Adrenal gland (tissue), 12 donors: ENCODE measurements around the gene TFF3. TPM values are rescaled to one million over a fixed set of nuclear protein-coding genes. Genes with fewer than 3 reads are reported as not detected.

Experiments
- DNase-seq, 7 donors: peaks; one replicate each; pipeline ENCODE4 v3.0.0-alpha.2; 2019 to 2020
- H3K27ac ChIP-seq, 5 donors: fragments of 200-600 bp; sonication (generic) in 4 of 5; 1 replicate in 3 of 5; 2 replicates in 2 of 5; pipeline versions ENCODE4 v1.5.1 to v1.8.0; 2016 to 2020; ENCODE audit warnings: mild to moderate bottlenecking in 1 of 5
- H3K27me3 ChIP-seq: fragments of 200-600 bp; 2 replicates; pipeline ENCODE4 v1.8.0; 2021
- H3K36me3 ChIP-seq, 2 donors: fragments of 200-600 bp; replicated peaks in 1 of 2; 1 replicate in 1 of 2; 2 replicates in 1 of 2; pipeline versions ENCODE4 v1.5.1 to v1.8.0; 2018 to 2022
- H3K4me1 ChIP-seq, 2 donors: fragments of 200-600 bp; replicated peaks in 1 of 2; 1 replicate in 1 of 2; 2 replicates in 1 of 2; pipeline versions ENCODE4 v1.5.1 to v1.8.0; 2018 to 2021
- H3K4me3 ChIP-seq, 4 donors: fragments of 200-600 bp; sonication (generic) in 3 of 4; one replicate each; pipeline ENCODE4 v1.5.1; 2016 to 2018
- H3K9me3 ChIP-seq, 3 donors: fragments of 200-600 bp; sonication (generic) in 1 of 3; replicated peaks in 1 of 3; 1 replicate in 2 of 3; 2 replicates in 1 of 3; pipeline versions ENCODE4 v1.5.1 to v1.8.0; 2016 to 2021
- CTCF ChIP-seq, 6 experiments: fragments of 450-650 bp in 4 of 6; fragments of 200-600 bp in 2 of 6; sonication (generic) in 1 of 6; IDR thresholded peaks; 1 replicate in 5 of 6; 2 replicates in 1 of 6; pipeline versions ENCODE4 v1.5.1 to v1.8.0; 2016 to 2021; ENCODE audit warnings: antibody characterized with exemption in 6 of 6, mild to moderate bottlenecking in 2 of 6, moderate library complexity in 1 of 6
- POLR2A ChIP-seq, 2 donors: fragments of 450-650 bp; IDR thresholded peaks; one replicate each; pipeline ENCODE4 v1.6.1; 2017; ENCODE audit warnings: antibody characterized with exemption in 2 of 2, mild to moderate bottlenecking in 2 of 2, moderate library complexity in 1 of 2
- WGBS, 4 donors: extraction: QIAGEN DNeasy Blood & Tissue Kit in 2 of 4; methylation state at CpG; one replicate each; pipeline versions ENCODE4 v1.1.5 to v1.1.7; 2013 to 2017; 5-methylcytosine and 5-hydroxymethylcytosine counted together
- intact Hi-C, 2 donors: fragments of 100-400 bp; cut with DNase I; formaldehyde crosslinking; loops; one replicate each; pipeline versions ENCODE4 v1.14.1 to v1.15.0; 2022 to 2023
- polyA plus RNA-seq, 3 donors: library from polyadenylated mRNA; stranded (reverse); fragments of 200-250 nt in 2 of 3; fragments of 350-450 nt in 1 of 3; fragmentation: Illumina TruSeq in 1 of 3; extraction: RNeasy Lipid Tissue Mini Kit (QIAGEN cat#74804) in 1 of 3; gene quantifications; one replicate each; pipeline ENCODE4 v1.2.3, GENCODE V29; 2013 to 2014
- total RNA-seq, 9 donors: library from RNA; depleted of rRNA in 4 of 9; stranded (reverse); fragments of >200 nt in 4 of 9; fragments of 120-200 nt in 1 of 9; fragmentation: NEBNext Ultra II Directional in 1 of 9; extraction: Animal tissue kit (Norgen Biotek cat#: 25700) in 1 of 9; gene quantifications; one replicate each; pipeline versions ENCODE4 v1.1.0 to v1.2.4, GENCODE V29; 2013 to 2023
- donor health status: healthy with polysubstance abuse.
- donor health status: Bipolar disorder and iron deficiency.
- donor health status: DM: yes; HTN: yes; CAD: no.
- donor health status: DM: no; HTN: no; CAD: no.
- donor health status: DM: no; HTN: no; CAD: no.
- donor health status: DM: yes; HTN: yes; CAD: no.

TFF3 gene
- total and polyA plus RNA-seq, 12 donors = 1.2 to 42.3 (median 11.1) TPM

DNA sequence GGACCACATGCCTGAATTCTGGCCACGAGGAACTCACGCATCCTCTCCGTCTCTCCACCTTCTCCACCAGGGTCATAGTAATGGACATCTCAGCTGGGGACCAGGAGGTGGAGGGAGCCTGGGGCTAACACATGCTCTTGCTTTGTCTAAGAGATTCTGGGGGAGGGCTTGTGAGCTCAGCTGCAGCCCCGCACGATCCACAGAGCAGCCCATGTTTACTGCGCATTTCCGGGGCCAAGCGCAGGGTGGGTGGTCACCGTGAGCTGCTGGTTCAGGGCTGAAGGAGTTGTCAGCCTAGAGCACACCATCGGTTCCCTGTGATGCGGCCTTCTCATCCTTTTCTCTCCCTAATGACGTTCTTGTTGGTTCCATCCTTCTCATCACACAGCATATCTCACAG is 43.1 kb upstream of the TFF3 start:
- Histone ChIP-seq H3K27me3 (no peaks in the 10 kb centered on the region), H3K36me3 (no peaks in the 10 kb centered on the region), H3K4me3 (no peak overlapping the region), H3K27ac (no peak overlapping the region), H3K9me3 (no peaks in the 10 kb centered on the region), H3K4me1 (no peaks in the 10 kb centered on the region)
- DNase-seq = no peak
- TF ChIP-seq POLR2A (IDR thresholded peaks at IDR 0.05) (no peak), CTCF (IDR thresholded peaks at IDR 0.05) (no peak)
- intact Hi-C loops = no loop called here
- 89 to 94% (median 92%) methylated on average over 12 of the region's 12 CpGs for WGBS, 4 donors

- intact Hi-C loops = no loop called here
- no peaks in the 10 kb centered on the region for H3K4me1 ChIP-seq
- TF ChIP-seq CTCF (IDR thresholded peaks at IDR 0.05) = no peak
- TF ChIP-seq POLR2A (IDR thresholded peaks at IDR 0.05) = no peak
- no peaks in the 10 kb centered on the region for H3K9me3 ChIP-seq
- WGBS, 4 donors = 62 to 82% (median 73%) methylated on average over 3 of the region's 3 CpGs
- H3K27ac ChIP-seq = no peak overlapping the region
- no peaks in the 10 kb centered on the region for H3K36me3 ChIP-seq
- no peak overlapping the region for H3K4me3 ChIP-seq
- no peak for DNase-seq
- no peaks in the 10 kb centered on the region for H3K27me3 ChIP-seq
These were observed 42.1 kb upstream of the TFF3 start for GRCh38 chr21:42357307-42357706.

DNA sequence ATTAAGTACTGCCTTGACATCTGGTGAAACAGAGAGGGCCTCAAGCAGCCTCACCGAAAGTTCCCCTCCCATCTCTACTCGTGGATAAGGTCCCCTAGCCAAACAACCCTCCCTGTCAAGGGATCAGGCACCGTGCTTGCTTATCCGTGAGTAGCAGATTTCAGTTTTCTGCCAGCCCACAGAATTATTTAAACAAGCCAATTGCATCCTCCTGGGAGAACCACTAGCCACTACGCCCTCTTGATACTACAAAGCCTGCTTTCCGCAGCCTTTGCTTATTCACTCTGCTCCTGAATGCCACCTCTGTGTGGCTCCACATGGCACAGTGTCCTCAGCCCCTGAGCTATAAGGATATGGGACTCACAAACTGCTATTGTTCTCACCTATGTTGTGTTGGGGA is 41.4 kb upstream of the TFF3 start:
- Histone ChIP-seq H3K4me1 (no peaks in the 10 kb centered on the region), H3K27me3 (no peaks in the 10 kb centered on the region), H3K27ac (no peak overlapping the region), H3K9me3 (no peaks in the 10 kb centered on the region), H3K4me3 (no peak overlapping the region), H3K36me3 (no peaks in the 10 kb centered on the region)
- TF ChIP-seq POLR2A (IDR thresholded peaks at IDR 0.05) (no peak), CTCF (IDR thresholded peaks at IDR 0.05) (no peak)
- no peak for DNase-seq
- intact Hi-C loops = no loop called here
- 38 to 54% (median 51%) methylated on average over 6 of the region's 6 CpGs for WGBS, 4 donors

DNA sequence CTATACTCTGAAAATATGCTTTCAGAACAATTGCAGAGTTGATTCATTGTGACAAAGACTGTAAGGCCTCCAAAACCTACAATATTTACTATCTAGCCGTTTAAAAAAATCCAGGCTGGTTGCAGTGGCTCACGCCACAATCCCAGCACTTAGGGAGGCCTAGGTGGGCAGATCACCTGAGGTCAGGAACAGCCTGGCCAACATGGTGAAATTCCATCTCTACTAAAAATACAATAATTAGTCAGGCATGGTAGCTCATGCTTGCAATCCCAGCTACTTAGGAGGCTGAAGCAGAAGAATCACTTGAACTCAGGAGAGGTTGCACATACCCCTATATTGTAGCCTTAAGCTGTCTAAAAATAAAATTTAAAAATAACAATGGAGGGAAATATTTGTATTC is 40.8 kb upstream of the TFF3 start:
- Histone ChIP-seq H3K27ac (no peak overlapping the region), H3K27me3 (no peaks in the 10 kb centered on the region), H3K9me3 (no peaks in the 10 kb centered on the region), H3K4me1 (no peaks in the 10 kb centered on the region), H3K36me3 (no peaks in the 10 kb centered on the region), H3K4me3 (no peak overlapping the region)
- DNase-seq = no peak
- 72 to 81% (median 78%) methylated on average over 2 of the region's 2 CpGs for WGBS, 4 donors
- intact Hi-C loops = no loop called here
- TF ChIP-seq POLR2A (IDR thresholded peaks at IDR 0.05) (no peak), CTCF (IDR thresholded peaks at IDR 0.05) (no peak)
